Renal cortical epithelial cell (primary cell): ENCODE data around the gene UBAC1. TPM values are rescaled to one million over a fixed set of nuclear protein-coding genes. Genes with fewer than 3 reads are reported as not detected.

ENCODE experiments used
- DNase-seq: peaks from one replicate; pipeline ENCODE4 v3.0.0-alpha.2; 2011; ENCODE audit warnings: low read depth
- total RNA-seq: library from RNA; depleted of rRNA; stranded (reverse); fragments of >200 nt; gene quantifications from 2 replicates; pipeline ENCODE4 v1.2.3, GENCODE V29; 2014

UBAC1 gene
- total RNA-seq, 1 donor from 2014 or later: 29.1 TPM

- DNase-seq: no peak
These were observed 32.8 kb upstream of the UBAC1 start for GRCh38 chr9:135993765-135994500.

- no peak for DNase-seq
These were observed 32.2 kb upstream of the UBAC1 start for GRCh38 chr9:135993409-135993742.

GRCh38 chr9:135992486-135993408 is 31.6 kb upstream of the UBAC1 start:
- DNase-seq: peak; percentile 66

- DNase-seq: no peak
These were observed 30.6 kb upstream of the UBAC1 start for GRCh38 chr9:135991771-135992170.

- DNase-seq: peak; percentile 7
These were observed 29.6 kb upstream of the UBAC1 start for GRCh38 chr9:135990468-135991429.

- no peak for DNase-seq
These were observed 28.7 kb upstream of the UBAC1 start for GRCh38 chr9:135989722-135990467.

- no peak for DNase-seq
These were observed 28.0 kb upstream of the UBAC1 start for GRCh38 chr9:135989157-135989556.

- no peak for DNase-seq
These were observed 27.3 kb upstream of the UBAC1 start for GRCh38 chr9:135988493-135988892.

GRCh38 chr9:135987838-135988404 is 26.7 kb upstream of the UBAC1 start:
- no peak for DNase-seq

- DNase-seq: no peak
These were observed 25.4 kb upstream of the UBAC1 start for GRCh38 chr9:135986605-135987004.

- no peak for DNase-seq
These were observed 24.7 kb upstream of the UBAC1 start for GRCh38 chr9:135985889-135986288.

- no peak for DNase-seq
These were observed 24.2 kb upstream of the UBAC1 start for GRCh38 chr9:135985459-135985774.

GRCh38 chr9:135984072-135984710 is 23.0 kb upstream of the UBAC1 start:
- no peak for DNase-seq

- no peak for DNase-seq
These were observed 22.3 kb upstream of the UBAC1 start for GRCh38 chr9:135983208-135984071.

GRCh38 chr9:135982499-135983207 is 21.5 kb upstream of the UBAC1 start:
- DNase-seq: no peak

- no peak for DNase-seq
These were observed 19.9 kb upstream of the UBAC1 start for GRCh38 chr9:135980926-135981630.

- no peak for DNase-seq
These were observed 18.5 kb upstream of the UBAC1 start for GRCh38 chr9:135979547-135980166.
